ENCODE measurements around the gene RALGAPA1. TPM values are rescaled to one million over a fixed set of nuclear protein-coding genes. Genes with fewer than 3 reads are reported as not detected.

Gene RALGAPA1
- total and polyA plus RNA-seq, 2 of the 13 experiments (the other 11 are each of a cell fraction or from before 2014, with no cell fraction given), result 65.0 to 89.2 TPM

GRCh38 chr14:35826952-35827416 lies 17.9 kb upstream of the RALGAPA1 start (continued):
- TF ChIP-seq ZFP91 (CRISPR knock-in tag; IDR thresholded peaks at IDR 0.05; ENCODE audit: borderline replicate concordance), result no peak
- TF ChIP-seq POLR2AphosphoS2 (IDR thresholded peaks at IDR 0.05; ENCODE audit: low read depth, low read length), result no peak
- TF ChIP-seq SKI (IDR thresholded peaks at IDR 0.05; ENCODE audit: partially characterized antibody), result peak; percentile 3
- TF ChIP-seq NKX3-1 (CRISPR knock-in tag; IDR thresholded peaks at IDR 0.05), result peak; percentile 25; the same call in 1 of the 2 replicates
- TF ChIP-seq PBX3 (CRISPR knock-in tag; IDR thresholded peaks at IDR 0.05; ENCODE audit: borderline replicate concordance), result peak; percentile 76; the same call in 1 of the 2 replicates
- no peak for TF ChIP-seq AGO1 (IDR thresholded peaks at IDR 0.05; ENCODE audit: low read depth, low read length, poor library complexity, severe bottlenecking)
- TF ChIP-seq ZNF644 (CRISPR knock-in tag; IDR thresholded peaks at IDR 0.05; ENCODE audit: low read depth), result no peak; the same call in 1 of the 2 replicates
- TF ChIP-seq GATAD1 (CRISPR knock-in tag; IDR thresholded peaks at IDR 0.05), result no peak
- TF ChIP-seq NFAT5 (CRISPR knock-in tag; IDR thresholded peaks at IDR 0.05), result peak; percentile 64
- no peak for TF ChIP-seq ZNF383 (CRISPR knock-in tag; IDR thresholded peaks at IDR 0.05; ENCODE audit: borderline replicate concordance)
- no peak for TF ChIP-seq TFAP4 (IDR thresholded peaks at IDR 0.05; ENCODE audit: borderline replicate concordance, low read depth)
- TF ChIP-seq ZNF549 (CRISPR knock-in tag; IDR thresholded peaks at IDR 0.05), result no peak
- TF ChIP-seq CSRNP1 (CRISPR knock-in tag; IDR thresholded peaks at IDR 0.05), result no peak
- TF ChIP-seq XBP1 (CRISPR knock-in tag; IDR thresholded peaks at IDR 0.05), result 0 out of 2 replicates have a peak, but pooled peaks have one; percentile 38
- TF ChIP-seq ZZZ3 (CRISPR knock-in tag; IDR thresholded peaks at IDR 0.05; ENCODE audit: borderline replicate concordance), result no peak
- peak; percentile 88; the same call in 1 of the 2 replicates for TF ChIP-seq ZSCAN12 (CRISPR knock-in tag; IDR thresholded peaks at IDR 0.05)
- no peak for TF ChIP-seq ZNF225 (CRISPR knock-in tag; IDR thresholded peaks at IDR 0.05)
- peak; percentile 90; the same call in 1 of the 2 replicates for TF ChIP-seq TBP (CRISPR knock-in tag; IDR thresholded peaks at IDR 0.05)
- TF ChIP-seq GZF1 (CRISPR knock-in tag; IDR thresholded peaks at IDR 0.05), result no peak
